22Rv1 (cell line): Measurements from ENCODE around the gene GPC6.

ENCODE experiments used
- H3K27ac ChIP-seq: fragments of 450-650 bp; 2 replicates; pipeline ENCODE4 v1.5.1; 2017
- ZFX ChIP-seq: fragments of 450-650 bp; IDR thresholded peaks from 2 replicates; pipeline ENCODE4 v1.6.1; 2017; ENCODE audit warnings: antibody characterized with exemption, borderline replicate concordance
- TF ChIP-seq, protein P1 (sequence below): fragments of 450-650 bp; IDR thresholded peaks from 2 replicates; pipeline ENCODE4 v1.5.1; 2017; ENCODE audit warnings: mild to moderate bottlenecking

Gene GPC6

GRCh38 chr13:93268327-93269028 lies 41.9 kb downstream of the GPC6 start:
- TF ChIP-seq, protein P1, sequence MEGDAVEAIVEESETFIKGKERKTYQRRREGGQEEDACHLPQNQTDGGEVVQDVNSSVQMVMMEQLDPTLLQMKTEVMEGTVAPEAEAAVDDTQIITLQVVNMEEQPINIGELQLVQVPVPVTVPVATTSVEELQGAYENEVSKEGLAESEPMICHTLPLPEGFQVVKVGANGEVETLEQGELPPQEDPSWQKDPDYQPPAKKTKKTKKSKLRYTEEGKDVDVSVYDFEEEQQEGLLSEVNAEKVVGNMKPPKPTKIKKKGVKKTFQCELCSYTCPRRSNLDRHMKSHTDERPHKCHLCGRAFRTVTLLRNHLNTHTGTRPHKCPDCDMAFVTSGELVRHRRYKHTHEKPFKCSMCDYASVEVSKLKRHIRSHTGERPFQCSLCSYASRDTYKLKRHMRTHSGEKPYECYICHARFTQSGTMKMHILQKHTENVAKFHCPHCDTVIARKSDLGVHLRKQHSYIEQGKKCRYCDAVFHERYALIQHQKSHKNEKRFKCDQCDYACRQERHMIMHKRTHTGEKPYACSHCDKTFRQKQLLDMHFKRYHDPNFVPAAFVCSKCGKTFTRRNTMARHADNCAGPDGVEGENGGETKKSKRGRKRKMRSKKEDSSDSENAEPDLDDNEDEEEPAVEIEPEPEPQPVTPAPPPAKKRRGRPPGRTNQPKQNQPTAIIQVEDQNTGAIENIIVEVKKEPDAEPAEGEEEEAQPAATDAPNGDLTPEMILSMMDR = no peak
- no peak for TF ChIP-seq ZFX
- H3K27ac ChIP-seq = no peak overlapping the region

- H3K27ac ChIP-seq = peak overlapping the region; percentile 29
- TF ChIP-seq, protein P1 = no peak
- no peak for TF ChIP-seq ZFX
Observed at GRCh38 chr13:93270769-93271742, 44.4 kb downstream of the GPC6 start.

DNA sequence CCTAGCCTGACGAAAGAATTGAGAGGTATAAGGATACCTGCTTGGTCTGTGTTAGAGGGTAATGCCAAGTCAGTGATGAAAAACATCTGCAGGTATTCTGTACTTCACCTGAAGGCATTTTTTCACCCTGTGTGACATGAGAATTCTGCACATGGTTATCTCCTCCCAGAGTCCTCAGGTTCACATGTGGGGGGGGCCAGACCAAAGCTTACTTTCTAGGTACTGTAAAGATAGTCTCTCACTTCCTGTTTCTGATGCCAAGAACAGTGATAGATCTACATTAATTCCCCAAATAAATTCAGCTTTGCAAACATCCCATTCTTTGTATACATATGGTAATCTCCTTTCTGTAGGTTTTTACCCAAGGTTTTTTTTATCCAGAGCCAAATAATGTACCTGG lies 53.4 kb downstream of the GPC6 start:
- TF ChIP-seq, protein P1 = no peak
- no peak for TF ChIP-seq ZFX
- H3K27ac ChIP-seq = no peak overlapping the region

GRCh38 chr13:93280688-93281087 lies 54.1 kb downstream of the GPC6 start:
- no peak overlapping the region for H3K27ac ChIP-seq
- TF ChIP-seq, protein P1 = no peak
- no peak for TF ChIP-seq ZFX

GRCh38 chr13:93283255-93283654 lies 56.6 kb downstream of the GPC6 start:
- TF ChIP-seq ZFX = no peak
- TF ChIP-seq, protein P1 = no peak
- no peak overlapping the region for H3K27ac ChIP-seq

DNA sequence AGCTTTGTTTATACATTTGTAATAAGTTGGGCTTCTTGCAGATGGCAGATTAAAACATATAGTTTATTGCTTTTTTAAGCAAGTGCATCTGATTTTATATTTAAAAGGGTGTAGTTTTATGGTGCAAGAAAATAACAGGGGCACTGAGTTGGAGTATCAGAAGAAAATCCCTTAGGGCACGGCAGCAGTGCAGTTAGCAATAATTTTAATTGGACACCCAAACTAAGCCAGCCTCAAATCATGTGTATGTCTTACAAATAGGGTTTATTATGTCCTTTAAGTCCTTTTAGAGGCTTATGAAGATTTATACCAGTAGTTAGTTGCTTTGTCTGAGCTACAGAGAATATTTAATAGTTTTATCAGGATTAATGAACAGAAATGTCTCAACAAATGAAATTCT lies 57.5 kb downstream of the GPC6 start:
- no peak for TF ChIP-seq ZFX
- TF ChIP-seq, protein P1 = no peak
- peak overlapping the region; percentile 19; the same call in 1 of the 2 replicates for H3K27ac ChIP-seq
